Peyer's patch (tissue), 4 donors: Measurements from ENCODE around the gene FZD10. TPM values are rescaled to one million over a fixed set of nuclear protein-coding genes. Genes with fewer than 3 reads are reported as not detected.

Experiments
- DNase-seq, 3 donors: peaks; one replicate each; pipeline ENCODE4 v3.0.0-alpha.2; 2017 to 2019
- H3K27ac ChIP-seq, 4 donors: fragments of 200-600 bp; sonication (generic); one replicate each; pipeline ENCODE4 v1.5.1; 2016 to 2019
- H3K27me3 ChIP-seq, 2 donors: fragments of 200-600 bp; sonication (generic); one replicate each; pipeline ENCODE4 v1.5.1; 2019
- H3K36me3 ChIP-seq, 3 donors: fragments of 200-600 bp; sonication (generic); one replicate each; pipeline ENCODE4 v1.5.1; 2016 to 2019
- H3K4me1 ChIP-seq, 4 donors: fragments of 200-600 bp; sonication (generic); one replicate each; pipeline ENCODE4 v1.5.1; 2016 to 2019
- H3K4me3 ChIP-seq, 4 donors: fragments of 200-600 bp; sonication (generic); 1 replicate in 3 of 4; 2 replicates in 1 of 4; pipeline ENCODE4 v1.5.1; 2016 to 2019; ENCODE audit warnings: mild to moderate bottlenecking in 1 of 4
- H3K9me3 ChIP-seq, 4 donors: fragments of 200-600 bp; sonication (generic); one replicate each; pipeline ENCODE4 v1.5.1; 2016 to 2019; ENCODE audit warnings: mild to moderate bottlenecking in 1 of 4
- POLR2A ChIP-seq, 2 donors: fragments of 450-650 bp; IDR thresholded peaks; one replicate each; pipeline ENCODE4 v1.5.1; 2017; ENCODE audit warnings: antibody characterized with exemption in 2 of 2, mild to moderate bottlenecking in 2 of 2, moderate library complexity in 2 of 2
- total RNA-seq, 4 donors: library from RNA; depleted of rRNA; stranded (reverse); fragments of >200 nt; gene quantifications; one replicate each; pipeline ENCODE4 v1.1.0, GENCODE V29; 2016
- TF ChIP-seq, protein P1 (sequence below), 6 experiments: fragments of 450-650 bp in 4 of 6; fragments of 200-600 bp in 2 of 6; sonication (generic) in 1 of 6; IDR thresholded peaks; one replicate each; pipeline ENCODE4 v1.5.1; 2017 to 2019; ENCODE audit warnings: antibody characterized with exemption in 6 of 6, mild to moderate bottlenecking in 3 of 6, moderate library complexity in 1 of 6

FZD10 gene
- total RNA-seq, 4 donors from 2014 or later: 0.76 to 1.2 TPM; not detected in 2

- no peak for DNase-seq
- H3K4me3 ChIP-seq: peak overlapping the region; percentile 10 to 47 (median 30)
- peaks cover 0 to 10% (median 0%) of the 10 kb centered on the region in 4 donors for H3K4me1 ChIP-seq
- TF ChIP-seq POLR2A (IDR thresholded peaks at IDR 0.05): no peak
- TF ChIP-seq, protein P1, sequence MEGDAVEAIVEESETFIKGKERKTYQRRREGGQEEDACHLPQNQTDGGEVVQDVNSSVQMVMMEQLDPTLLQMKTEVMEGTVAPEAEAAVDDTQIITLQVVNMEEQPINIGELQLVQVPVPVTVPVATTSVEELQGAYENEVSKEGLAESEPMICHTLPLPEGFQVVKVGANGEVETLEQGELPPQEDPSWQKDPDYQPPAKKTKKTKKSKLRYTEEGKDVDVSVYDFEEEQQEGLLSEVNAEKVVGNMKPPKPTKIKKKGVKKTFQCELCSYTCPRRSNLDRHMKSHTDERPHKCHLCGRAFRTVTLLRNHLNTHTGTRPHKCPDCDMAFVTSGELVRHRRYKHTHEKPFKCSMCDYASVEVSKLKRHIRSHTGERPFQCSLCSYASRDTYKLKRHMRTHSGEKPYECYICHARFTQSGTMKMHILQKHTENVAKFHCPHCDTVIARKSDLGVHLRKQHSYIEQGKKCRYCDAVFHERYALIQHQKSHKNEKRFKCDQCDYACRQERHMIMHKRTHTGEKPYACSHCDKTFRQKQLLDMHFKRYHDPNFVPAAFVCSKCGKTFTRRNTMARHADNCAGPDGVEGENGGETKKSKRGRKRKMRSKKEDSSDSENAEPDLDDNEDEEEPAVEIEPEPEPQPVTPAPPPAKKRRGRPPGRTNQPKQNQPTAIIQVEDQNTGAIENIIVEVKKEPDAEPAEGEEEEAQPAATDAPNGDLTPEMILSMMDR (IDR thresholded peaks at IDR 0.05): no peak
- H3K9me3 ChIP-seq: peaks cover 0 to 3% (median 0%) of the 10 kb centered on the region in 4 donors
- no peaks in the 10 kb centered on the region for H3K36me3 ChIP-seq
- peaks cover 0 to 10% of the 10 kb centered on the region in 2 donors for H3K27me3 ChIP-seq
- H3K27ac ChIP-seq: peak overlapping the region in 1 of 4 donors; percentile 10
Observed at GRCh38 chr12:130162745-130163460, 639 bp downstream of the FZD10 start.

DNA sequence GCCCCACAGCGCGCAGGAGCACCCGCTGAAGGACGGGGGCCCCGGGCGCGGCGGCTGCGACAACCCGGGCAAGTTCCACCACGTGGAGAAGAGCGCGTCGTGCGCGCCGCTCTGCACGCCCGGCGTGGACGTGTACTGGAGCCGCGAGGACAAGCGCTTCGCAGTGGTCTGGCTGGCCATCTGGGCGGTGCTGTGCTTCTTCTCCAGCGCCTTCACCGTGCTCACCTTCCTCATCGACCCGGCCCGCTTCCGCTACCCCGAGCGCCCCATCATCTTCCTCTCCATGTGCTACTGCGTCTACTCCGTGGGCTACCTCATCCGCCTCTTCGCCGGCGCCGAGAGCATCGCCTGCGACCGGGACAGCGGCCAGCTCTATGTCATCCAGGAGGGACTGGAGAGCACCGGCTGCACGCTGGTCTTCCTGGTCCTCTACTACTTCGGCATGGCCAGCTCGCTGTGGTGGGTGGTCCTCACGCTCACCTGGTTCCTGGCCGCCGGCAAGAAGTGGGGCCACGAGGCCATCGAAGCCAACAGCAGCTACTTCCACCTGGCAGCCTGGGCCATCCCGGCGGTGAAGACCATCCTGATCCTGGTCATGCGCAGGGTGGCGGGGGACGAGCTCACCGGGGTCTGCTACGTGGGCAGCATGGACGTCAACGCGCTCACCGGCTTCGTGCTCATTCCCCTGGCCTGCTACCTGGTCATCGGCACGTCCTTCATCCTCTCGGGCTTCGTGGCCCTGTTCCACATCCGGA is 1.4 kb downstream of the FZD10 start:
- no peaks in the 10 kb centered on the region for H3K36me3 ChIP-seq
- peak overlapping the region in 1 of 4 donors; percentile 47 for H3K4me3 ChIP-seq
- peaks cover 0 to 3% (median 0%) of the 10 kb centered on the region in 4 donors for H3K9me3 ChIP-seq
- H3K4me1 ChIP-seq: peaks cover 0 to 10% (median 0%) of the 10 kb centered on the region in 4 donors
- TF ChIP-seq, protein P1 (IDR thresholded peaks at IDR 0.05): no peak
- TF ChIP-seq POLR2A (IDR thresholded peaks at IDR 0.05): no peak
- H3K27ac ChIP-seq: no peak overlapping the region
- DNase-seq: no peak
- H3K27me3 ChIP-seq: peaks cover 0 to 10% of the 10 kb centered on the region in 2 donors

DNA sequence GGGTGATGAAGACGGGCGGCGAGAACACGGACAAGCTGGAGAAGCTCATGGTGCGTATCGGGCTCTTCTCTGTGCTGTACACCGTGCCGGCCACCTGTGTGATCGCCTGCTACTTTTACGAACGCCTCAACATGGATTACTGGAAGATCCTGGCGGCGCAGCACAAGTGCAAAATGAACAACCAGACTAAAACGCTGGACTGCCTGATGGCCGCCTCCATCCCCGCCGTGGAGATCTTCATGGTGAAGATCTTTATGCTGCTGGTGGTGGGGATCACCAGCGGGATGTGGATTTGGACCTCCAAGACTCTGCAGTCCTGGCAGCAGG is 1.9 kb downstream of the FZD10 start:
- DNase-seq: no peak
- no peak overlapping the region for H3K27ac ChIP-seq
- no peak overlapping the region for H3K4me3 ChIP-seq
- H3K9me3 ChIP-seq: peaks cover 0 to 3% (median 0%) of the 10 kb centered on the region in 4 donors
- peaks cover 0 to 10% (median 0%) of the 10 kb centered on the region in 4 donors for H3K4me1 ChIP-seq
- TF ChIP-seq, protein P1 (IDR thresholded peaks at IDR 0.05): no peak
- H3K27me3 ChIP-seq: peaks cover 0 to 10% of the 10 kb centered on the region in 2 donors
- no peaks in the 10 kb centered on the region for H3K36me3 ChIP-seq

- Histone ChIP-seq H3K4me3 (no peak overlapping the region), H3K27ac (no peak overlapping the region), H3K9me3 (peaks cover 0 to 3% (median 0%) of the 10 kb centered on the region in 4 donors), H3K4me1 (peaks cover 0 to 10% (median 0%) of the 10 kb centered on the region in 4 donors), H3K36me3 (no peaks in the 10 kb centered on the region), H3K27me3 (peaks cover 0 to 10% of the 10 kb centered on the region in 2 donors)
- TF ChIP-seq POLR2A (IDR thresholded peaks at IDR 0.05): no peak
- TF ChIP-seq, protein P1 (IDR thresholded peaks at IDR 0.05): no peak
- DNase-seq: no peak
Observed at GRCh38 chr12:130164936-130165335, 2.7 kb downstream of the FZD10 start.

DNA sequence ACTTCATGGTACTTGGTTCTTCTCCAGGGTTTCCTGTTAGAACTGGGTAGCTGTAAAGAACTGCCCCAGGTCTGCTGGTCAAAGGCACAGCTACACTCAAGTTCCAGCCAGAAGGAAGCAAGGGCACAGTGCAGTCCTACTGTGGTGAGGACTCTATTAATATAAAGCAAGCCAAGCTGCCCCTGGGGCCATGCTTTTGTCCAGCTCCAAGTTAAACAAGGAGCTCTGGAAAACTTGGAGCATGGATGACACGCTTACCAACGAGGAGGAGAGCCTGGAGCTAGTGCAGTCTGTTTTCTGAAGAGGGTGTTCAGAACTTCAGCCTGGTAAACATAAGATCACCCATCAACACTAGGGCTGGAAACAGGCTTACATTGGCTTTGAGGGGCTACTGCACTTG is 4.0 kb downstream of the FZD10 start:
- Histone ChIP-seq H3K27ac (no peak overlapping the region), H3K27me3 (peaks cover 0 to 7% of the 10 kb centered on the region in 2 donors), H3K4me1 (peaks cover 0 to 1% (median 0%) of the 10 kb centered on the region in 4 donors), H3K9me3 (peaks cover 0 to 3% (median 0%) of the 10 kb centered on the region in 4 donors), H3K36me3 (no peaks in the 10 kb centered on the region), H3K4me3 (no peak overlapping the region)
- no peak for DNase-seq
- TF ChIP-seq POLR2A (IDR thresholded peaks at IDR 0.05): no peak
- TF ChIP-seq, protein P1 (IDR thresholded peaks at IDR 0.05): no peak
